Neural progenitor cell (in vitro differentiated cells): ENCODE data around the gene MYO16.

Experiments used
- EZH2phosphoT487 ChIP-seq: fragments of 200-600 bp; sonication (generic); IDR thresholded peaks from 2 replicates; pipeline ENCODE4 v1.6.1; 2017; ENCODE audit warnings: antibody characterized with exemption
- TF ChIP-seq, protein P1 (sequence below): fragments of 200-600 bp; sonication (generic); IDR thresholded peaks from 2 replicates; pipeline ENCODE4 v1.5.1; 2017; ENCODE audit warnings: antibody characterized with exemption, mild to moderate bottlenecking

- TF ChIP-seq, protein P1, sequence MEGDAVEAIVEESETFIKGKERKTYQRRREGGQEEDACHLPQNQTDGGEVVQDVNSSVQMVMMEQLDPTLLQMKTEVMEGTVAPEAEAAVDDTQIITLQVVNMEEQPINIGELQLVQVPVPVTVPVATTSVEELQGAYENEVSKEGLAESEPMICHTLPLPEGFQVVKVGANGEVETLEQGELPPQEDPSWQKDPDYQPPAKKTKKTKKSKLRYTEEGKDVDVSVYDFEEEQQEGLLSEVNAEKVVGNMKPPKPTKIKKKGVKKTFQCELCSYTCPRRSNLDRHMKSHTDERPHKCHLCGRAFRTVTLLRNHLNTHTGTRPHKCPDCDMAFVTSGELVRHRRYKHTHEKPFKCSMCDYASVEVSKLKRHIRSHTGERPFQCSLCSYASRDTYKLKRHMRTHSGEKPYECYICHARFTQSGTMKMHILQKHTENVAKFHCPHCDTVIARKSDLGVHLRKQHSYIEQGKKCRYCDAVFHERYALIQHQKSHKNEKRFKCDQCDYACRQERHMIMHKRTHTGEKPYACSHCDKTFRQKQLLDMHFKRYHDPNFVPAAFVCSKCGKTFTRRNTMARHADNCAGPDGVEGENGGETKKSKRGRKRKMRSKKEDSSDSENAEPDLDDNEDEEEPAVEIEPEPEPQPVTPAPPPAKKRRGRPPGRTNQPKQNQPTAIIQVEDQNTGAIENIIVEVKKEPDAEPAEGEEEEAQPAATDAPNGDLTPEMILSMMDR = no peak
- TF ChIP-seq EZH2phosphoT487 = no peak
Observed at GRCh38 chr13:108833531-108833930, 204.1 kb downstream of the MYO16 start.
